PC-9 (cell line): ENCODE measurements around the gene SIK3. TPM values are rescaled to one million over a fixed set of nuclear protein-coding genes. Genes with fewer than 3 reads are reported as not detected.

Experiments used
- BruUV-seq: library from RNA; stranded (reverse); fragments of 400-500 nt; replicated peaks from 2 replicates; lab custom pipeline; 2021; lab: Mats Ljungman, UMichigan
- CTCF ChIA-PET: fragments of 300-600 bp; sonication (Branson Sonifier 250); formaldehyde crosslinking; loops from one replicate; lab custom pipeline; 2022; ENCODE audit warnings: antibody characterized with exemption; lab: Charles Lee
- POLR2A ChIA-PET: fragments of 300-600 bp; sonication (Branson Sonifier 250); formaldehyde crosslinking; loops from one replicate; lab custom pipeline; 2022; ENCODE audit warnings: antibody characterized with exemption; ENCODE audit not compliant: unreplicated experiment; lab: Charles Lee
- DNase-seq, 2 experiments: peaks; one replicate each; pipeline versions ENCODE4 v3.0.0 to v3.0.0-alpha.2; 2015 to 2022; ENCODE audit warnings: mixed read lengths in 1 of 2
- H2AFZ ChIP-seq: fragments of 200-600 bp; sonication (generic); 2 replicates; pipeline ENCODE4 v1.8.1; 2017; ENCODE audit warnings: antibody characterized with exemption
- H3F3A ChIP-seq: fragments of 200-600 bp; sonication (generic); 2 replicates; pipeline ENCODE4 v1.8.1; 2017; ENCODE audit warnings: antibody characterized with exemption, mild to moderate bottlenecking, low read depth; ENCODE audit not compliant: insufficient read depth
- H3K27ac ChIP-seq: fragments of 200-600 bp; sonication (generic); 2 replicates; pipeline ENCODE4 v1.6.1; 2016; ENCODE audit warnings: mixed run types
- H3K27me3 ChIP-seq: fragments of 200-600 bp; sonication (generic); 2 replicates; pipeline ENCODE4 v1.6.1; 2016; ENCODE audit warnings: low read depth, mixed run types; ENCODE audit not compliant: insufficient read depth
- H3K36me3 ChIP-seq: fragments of 200-600 bp; sonication (generic); 2 replicates; pipeline ENCODE4 v1.6.1; 2016; ENCODE audit warnings: low read depth, mixed run types
- H3K4me1 ChIP-seq: fragments of 200-600 bp; sonication (generic); replicated peaks from 2 replicates; pipeline ENCODE4 v1.6.1; 2016; ENCODE audit warnings: mixed run types; ENCODE audit not compliant: insufficient read depth
- H3K4me2 ChIP-seq: fragments of 200-600 bp; sonication (generic); 2 replicates; pipeline ENCODE4 v1.6.1; 2017; ENCODE audit warnings: mixed run types
- H3K4me3 ChIP-seq: fragments of 200-600 bp; sonication (generic); 2 replicates; pipeline ENCODE4 v1.6.1; 2016; ENCODE audit warnings: mixed run types
- H3K79me2 ChIP-seq: fragments of 200-600 bp; sonication (generic); 2 replicates; pipeline ENCODE4 v1.6.1; 2017; ENCODE audit warnings: low read depth, mixed run types
- H3K9me2 ChIP-seq: fragments of 200-600 bp; sonication (generic); 2 replicates; pipeline ENCODE4 v1.8.1; 2017; ENCODE audit warnings: mild to moderate bottlenecking; ENCODE audit not compliant: insufficient read depth
- H3K9me3 ChIP-seq: fragments of 200-600 bp; sonication (generic); 2 replicates; pipeline ENCODE4 v1.8.1; 2016; ENCODE audit warnings: low read depth; ENCODE audit not compliant: insufficient read depth
- H4K20me1 ChIP-seq: fragments of 200-600 bp; sonication (generic); 2 replicates; pipeline ENCODE4 v1.8.1; 2017; ENCODE audit not compliant: insufficient read depth
- CTCF ChIP-seq: fragments of 200-600 bp; sonication (generic); conservative IDR thresholded peaks from 2 replicates; pipeline ENCODE4 v1.6.1; 2017; ENCODE audit warnings: mixed run types, antibody characterized with exemption, mild to moderate bottlenecking, moderate library complexity
- EZH2 ChIP-seq: fragments of 200-600 bp; sonication (generic); IDR thresholded peaks from 2 replicates; pipeline ENCODE4 v1.8.0; 2017; ENCODE audit warnings: antibody characterized with exemption, low read depth
- intact Hi-C: fragments of 100-400 bp; cut with micrococcal nuclease; formaldehyde crosslinking; loops from one replicate; pipeline ENCODE4 v1.10.0; 2022; ENCODE audit not compliant: unreplicated experiment
- total RNA-seq: library from RNA; stranded (reverse); gene quantifications from 2 replicates; pipeline ENCODE4 v1.2.3, GENCODE V29; 2021

The SIK3 gene
- total RNA-seq, 1 experiment from 2014 or later, result 30.2 TPM

GRCh38 chr11:116844722-116845121 is 253.5 kb downstream of the SIK3 start:
- H3K27ac ChIP-seq, result no peak overlapping the region
- H3K27me3 ChIP-seq, result no peaks in the 10 kb centered on the region
- ChIA-PET CTCF (no interaction called here), POLR2A (no interaction called here)
- no peaks in the 10 kb centered on the region for H3F3A ChIP-seq
- H3K79me2 ChIP-seq, result no peaks in the 10 kb centered on the region
- DNase-seq, result no peak
- peaks cover 4% of the 10 kb centered on the region; the same call in 1 of the 2 replicates for H3K36me3 ChIP-seq
- H3K4me2 ChIP-seq, result no peak overlapping the region
- TF ChIP-seq CTCF (no peak), EZH2 (no peak)
- H3K9me3 ChIP-seq, result no peaks in the 10 kb centered on the region
- H3K4me3 ChIP-seq, result no peak overlapping the region
- BruUV-seq, result no TSS peak
- no peak overlapping the region for H2AFZ ChIP-seq
- intact Hi-C loops, result no loop called here
- no peaks in the 10 kb centered on the region for H3K4me1 ChIP-seq
- H3K9me2 ChIP-seq, result no peaks in the 10 kb centered on the region
- no peaks in the 10 kb centered on the region for H4K20me1 ChIP-seq

GRCh38 chr11:116843661-116844060 is 254.6 kb downstream of the SIK3 start:
- ChIA-PET CTCF (no interaction called here), POLR2A (interaction anchor here (0.7 kb wide), 1 partner anchor 339 kb away, joined by 5 read pairs; no protein-coding TSS in a partner anchor)
- Histone ChIP-seq H3K9me3 (no peaks in the 10 kb centered on the region), H3K9me2 (no peaks in the 10 kb centered on the region), H4K20me1 (no peaks in the 10 kb centered on the region), H3K4me1 (no peaks in the 10 kb centered on the region), H2AFZ (no peak overlapping the region), H3F3A (no peaks in the 10 kb centered on the region), H3K27me3 (no peaks in the 10 kb centered on the region), H3K36me3 (peaks cover 4% of the 10 kb centered on the region; the same call in 1 of the 2 replicates), H3K4me3 (no peak overlapping the region), H3K79me2 (no peaks in the 10 kb centered on the region), H3K4me2 (no peak overlapping the region), H3K27ac (no peak overlapping the region)
- no TSS peak for BruUV-seq
- intact Hi-C loops, result no loop called here
- TF ChIP-seq EZH2, result no peak
- no peak for TF ChIP-seq CTCF
- DNase-seq, result no peak

- no peak overlapping the region for H2AFZ ChIP-seq
- CTCF ChIA-PET, result no interaction called here
- no peaks in the 10 kb centered on the region for H3K9me3 ChIP-seq
- H3K27ac ChIP-seq, result no peak overlapping the region
- H3K9me2 ChIP-seq, result no peaks in the 10 kb centered on the region
- H3K79me2 ChIP-seq, result no peaks in the 10 kb centered on the region
- no peaks in the 10 kb centered on the region for H3K4me1 ChIP-seq
- no peak for TF ChIP-seq CTCF
- no peak for TF ChIP-seq EZH2
- intact Hi-C loops, result no loop called here
- BruUV-seq, result no TSS peak
- no peaks in the 10 kb centered on the region for H4K20me1 ChIP-seq
- peaks cover 4% of the 10 kb centered on the region; the same call in 1 of the 2 replicates for H3K36me3 ChIP-seq
- POLR2A ChIA-PET, result no interaction called here
- DNase-seq, result no peak
- no peak overlapping the region for H3K4me2 ChIP-seq
- H3K27me3 ChIP-seq, result no peaks in the 10 kb centered on the region
- no peaks in the 10 kb centered on the region for H3F3A ChIP-seq
- H3K4me3 ChIP-seq, result no peak overlapping the region
Observed at GRCh38 chr11:116842909-116843308, 255.3 kb downstream of the SIK3 start.
